HCT116 (cell line): ENCODE data around the gene BCL2L15.

ENCODE experiments used
- ELF1 ChIP-seq: IDR thresholded peaks from 2 replicates; pipeline ENCODE4 v1.6.1; 2012; ENCODE audit warnings: low read depth, borderline replicate concordance
- EZH2 ChIP-seq: fragments of 200-600 bp; sonication (generic); IDR thresholded peaks from 2 replicates; pipeline ENCODE4 v1.6.1; 2017; ENCODE audit warnings: antibody characterized with exemption, mixed run types
- POLR2A ChIP-seq: IDR thresholded peaks from 2 replicates; pipeline ENCODE4 v1.7.0; 2011; ENCODE audit warnings: borderline replicate concordance; ENCODE audit not compliant: insufficient read depth, insufficient read length; ENCODE audit errors: extremely low read depth
- POLR2AphosphoS5 ChIP-seq: IDR thresholded peaks from 2 replicates; pipeline ENCODE4 v1.6.1; 2011; ENCODE audit warnings: mild to moderate bottlenecking, low read depth, low read length, moderate library complexity
- RAD21 ChIP-seq: IDR thresholded peaks from 2 replicates; pipeline ENCODE4 v1.6.1; 2012; ENCODE audit warnings: low read depth, mild to moderate bottlenecking
- SP1 ChIP-seq: IDR thresholded peaks from 2 replicates; pipeline ENCODE4 v1.6.1; 2012; ENCODE audit warnings: low read depth
- TCF7L2 ChIP-seq: IDR thresholded peaks from 2 replicates; pipeline ENCODE4 v1.7.0; 2011; ENCODE audit warnings: borderline replicate concordance, inconsistent platforms; ENCODE audit not compliant: insufficient read depth, insufficient read length; ENCODE audit errors: extremely low read depth
- YY1 ChIP-seq: IDR thresholded peaks from 2 replicates; pipeline ENCODE4 v1.6.1; 2011; ENCODE audit warnings: low read length, low read depth, moderate library complexity, mild to moderate bottlenecking; ENCODE audit not compliant: insufficient replicate concordance; ENCODE audit errors: extremely low read depth
- ZFX ChIP-seq: fragments of 450-650 bp; IDR thresholded peaks from 2 replicates; pipeline ENCODE4 v1.6.1; 2017
- ZNF274 ChIP-seq: fragments of 200-500 bp; sonication (Bioruptor generic); IDR thresholded peaks from 2 replicates; pipeline ENCODE4 v1.6.1; 2014; ENCODE audit warnings: mild to moderate bottlenecking, low read depth, low read length, inconsistent platforms
- TF ChIP-seq, protein P1 (sequence below), 3 experiments: fragments of 200-600 bp in 1 of 3; sonication (generic) in 1 of 3; IDR thresholded peaks in 2 of 3; conservative IDR thresholded peaks in 1 of 3; 2 replicates each; pipeline ENCODE4 v1.5.1; 2012 to 2017; ENCODE audit warnings: low read depth in 2 of 3, low read length in 2 of 3, antibody characterized with exemption in 1 of 3, borderline replicate concordance in 1 of 3, control low read depth in 1 of 3, mild to moderate bottlenecking in 1 of 3, mixed read lengths in 1 of 3, mixed run types in 1 of 3, moderate library complexity in 1 of 3; ENCODE audit not compliant: insufficient read depth in 1 of 3
- TF ChIP-seq, protein P2 (sequence below): IDR thresholded peaks from 2 replicates; pipeline ENCODE4 v1.6.1; 2012
- TF ChIP-seq, protein P3 (sequence below): IDR thresholded peaks from 2 replicates; pipeline ENCODE4 v1.6.1; 2012

DNA sequence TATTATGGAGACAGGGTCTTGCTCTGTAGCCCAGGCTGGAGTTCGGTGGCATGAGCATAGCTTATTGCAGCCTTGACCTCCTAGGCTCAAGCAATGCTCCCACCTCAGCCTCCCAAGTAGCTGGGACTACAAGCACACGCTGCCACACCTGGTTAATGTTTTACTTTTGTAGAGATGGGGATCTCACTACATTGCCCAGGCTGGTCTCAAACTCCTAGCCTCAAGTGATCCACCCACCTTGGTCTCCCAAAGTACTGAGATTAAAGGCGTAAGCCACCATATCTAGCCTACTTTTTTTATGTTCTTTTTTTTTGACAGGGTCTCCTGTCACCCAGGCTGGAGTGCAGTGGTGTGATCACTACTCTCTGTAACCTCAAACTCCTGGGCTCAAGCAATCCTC is 5.9 kb upstream of the BCL2L15 start:
- TF ChIP-seq, protein P1, sequence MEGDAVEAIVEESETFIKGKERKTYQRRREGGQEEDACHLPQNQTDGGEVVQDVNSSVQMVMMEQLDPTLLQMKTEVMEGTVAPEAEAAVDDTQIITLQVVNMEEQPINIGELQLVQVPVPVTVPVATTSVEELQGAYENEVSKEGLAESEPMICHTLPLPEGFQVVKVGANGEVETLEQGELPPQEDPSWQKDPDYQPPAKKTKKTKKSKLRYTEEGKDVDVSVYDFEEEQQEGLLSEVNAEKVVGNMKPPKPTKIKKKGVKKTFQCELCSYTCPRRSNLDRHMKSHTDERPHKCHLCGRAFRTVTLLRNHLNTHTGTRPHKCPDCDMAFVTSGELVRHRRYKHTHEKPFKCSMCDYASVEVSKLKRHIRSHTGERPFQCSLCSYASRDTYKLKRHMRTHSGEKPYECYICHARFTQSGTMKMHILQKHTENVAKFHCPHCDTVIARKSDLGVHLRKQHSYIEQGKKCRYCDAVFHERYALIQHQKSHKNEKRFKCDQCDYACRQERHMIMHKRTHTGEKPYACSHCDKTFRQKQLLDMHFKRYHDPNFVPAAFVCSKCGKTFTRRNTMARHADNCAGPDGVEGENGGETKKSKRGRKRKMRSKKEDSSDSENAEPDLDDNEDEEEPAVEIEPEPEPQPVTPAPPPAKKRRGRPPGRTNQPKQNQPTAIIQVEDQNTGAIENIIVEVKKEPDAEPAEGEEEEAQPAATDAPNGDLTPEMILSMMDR (IDR thresholded peaks at IDR 0.05 in 2 of 3, conservative IDR thresholded peaks at IDR 0.05 in 1 of 3; ENCODE audit: borderline replicate concordance in 1 of 3, insufficient read depth in 1 of 3, low read depth in 2 of 3, low read length in 2 of 3) = no peak
- no peak for TF ChIP-seq ELF1
- no peak for TF ChIP-seq POLR2A
- TF ChIP-seq POLR2AphosphoS5 = no peak
- TF ChIP-seq, protein P2, sequence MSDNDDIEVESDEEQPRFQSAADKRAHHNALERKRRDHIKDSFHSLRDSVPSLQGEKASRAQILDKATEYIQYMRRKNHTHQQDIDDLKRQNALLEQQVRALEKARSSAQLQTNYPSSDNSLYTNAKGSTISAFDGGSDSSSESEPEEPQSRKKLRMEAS = no peak
- no peak for TF ChIP-seq ZNF274
- no peak for TF ChIP-seq ZFX
- TF ChIP-seq TCF7L2 = no peak
- TF ChIP-seq RAD21 = no peak
- TF ChIP-seq, protein P3, sequence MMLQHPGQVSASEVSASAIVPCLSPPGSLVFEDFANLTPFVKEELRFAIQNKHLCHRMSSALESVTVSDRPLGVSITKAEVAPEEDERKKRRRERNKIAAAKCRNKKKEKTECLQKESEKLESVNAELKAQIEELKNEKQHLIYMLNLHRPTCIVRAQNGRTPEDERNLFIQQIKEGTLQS = no peak
- no peak for TF ChIP-seq SP1
- no peak for TF ChIP-seq EZH2
- TF ChIP-seq YY1 = no peak
